SK-N-SH (cell line): ENCODE data around the gene CTTNBP2NL.
"Not testable (repeated sequence)": the region's sequence is repeated elsewhere in the genome, so short reads cannot be mapped to it uniquely, and the experiment has no call there.

Experiments
- CTCF ChIP-seq: fragments of 200-600 bp; sonication (generic); IDR thresholded peaks from 2 replicates; pipeline ENCODE4 v1.6.1; 2017; ENCODE audit warnings: antibody characterized with exemption, mild to moderate bottlenecking, moderate library complexity
- PBX3 ChIP-seq: IDR thresholded peaks from 2 replicates; pipeline ENCODE4; 2012
- POLR2AphosphoS5 ChIP-seq: IDR thresholded peaks from 2 replicates; pipeline ENCODE4 v1.6.1; 2012; ENCODE audit warnings: low read depth, low read length
- YY1 ChIP-seq: IDR thresholded peaks from 2 replicates; pipeline ENCODE4 v1.4.0; 2012; ENCODE audit warnings: low read depth, mild to moderate bottlenecking

GRCh38 chr1:112390335-112390734, 5.7 kb upstream of the CTTNBP2NL start:
- TF ChIP-seq CTCF, POLR2AphosphoS5, PBX3: not testable (repeated sequence)
- peak; percentile 64 for TF ChIP-seq YY1
